HG03439 (cell line): ENCODE data around the gene NPM1.
"Not testable (repeated sequence)": the region's sequence is repeated elsewhere in the genome, so short reads cannot be mapped to it uniquely, and the experiment has no call there.

Experiments used
- ATAC-seq: cut with Tn5 transposase; IDR thresholded peaks from one replicate; pipeline ENCODE4 v1.9.1; 2021; ENCODE audit warnings: mild to moderate bottlenecking, moderate library complexity; ENCODE audit not compliant: unreplicated experiment

NPM1 gene

GRCh38 chr5:171410181-171410580, 22.5 kb downstream of the NPM1 start:
- no peak for ATAC-seq

GRCh38 chr5:171412186-171412585, 24.5 kb downstream of the NPM1 start:
- ATAC-seq = no peak

- no peak for ATAC-seq
These were observed 25.7 kb downstream of the NPM1 start for GRCh38 chr5:171413153-171413910.

- not testable (repeated sequence) for ATAC-seq
These were observed 26.3 kb downstream of the NPM1 start for GRCh38 chr5:171413993-171414392.

GRCh38 chr5:171415115-171415730, 27.6 kb downstream of the NPM1 start:
- ATAC-seq = no peak

- ATAC-seq = no peak
These were observed 28.8 kb downstream of the NPM1 start for GRCh38 chr5:171416160-171417049.

GRCh38 chr5:171418316-171418981, 30.8 kb downstream of the NPM1 start:
- peak; percentile 68 for ATAC-seq

GRCh38 chr5:171418982-171419687, 31.5 kb downstream of the NPM1 start, which contains the start of gene FGF18:
Gene FGF18, plus strand, starts transcription at chr5:171419647. Its CDS starts 553 bp downstream, at chr5:171420200.
- ATAC-seq = peak; percentile 46

GRCh38 chr5:171419688-171420430, 32.2 kb downstream of the NPM1 start:
- ATAC-seq = peak; percentile 8

GRCh38 chr5:171420431-171421241, 33.0 kb downstream of the NPM1 start:
- ATAC-seq = no peak

GRCh38 chr5:171421331-171422262, 33.9 kb downstream of the NPM1 start:
- ATAC-seq = no peak

- ATAC-seq = no peak
These were observed 34.8 kb downstream of the NPM1 start for GRCh38 chr5:171422495-171422894.

GRCh38 chr5:171422902-171423663, 35.4 kb downstream of the NPM1 start:
- no peak for ATAC-seq

GRCh38 chr5:171424726-171425125, 37.1 kb downstream of the NPM1 start:
- ATAC-seq = no peak

GRCh38 chr5:171425596-171426244, 38.1 kb downstream of the NPM1 start:
- ATAC-seq = no peak

- ATAC-seq = no peak
These were observed 38.6 kb downstream of the NPM1 start for GRCh38 chr5:171426266-171426665.
